ENCODE data around the gene NTM. TPM values are rescaled to one million over a fixed set of nuclear protein-coding genes. Genes with fewer than 3 reads are reported as not detected.

Gene NTM
- total and polyA plus RNA-seq, 7 donors: 0.07 to 1.1 (median 0.22) TPM; not detected in 2

DNA sequence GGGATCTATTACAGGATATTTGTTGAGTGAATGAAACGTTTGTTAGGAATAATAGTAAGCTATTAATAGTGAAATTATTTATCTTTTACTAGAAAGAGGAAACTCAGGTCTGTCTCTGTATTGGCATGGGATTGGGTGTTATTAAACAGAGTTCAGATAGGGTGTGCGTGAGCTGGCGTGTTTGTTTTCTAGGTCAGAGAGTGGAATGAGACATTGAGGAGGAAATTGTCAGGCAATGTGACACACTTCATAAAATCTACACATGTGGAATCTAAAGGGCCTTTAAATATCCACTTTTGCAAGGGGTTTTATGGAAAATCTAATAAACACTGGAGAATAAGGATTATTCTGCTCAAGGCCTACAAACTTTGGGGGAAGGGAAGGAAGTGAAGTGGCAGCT, 552.9 kb downstream of the NTM start:
- no peaks in the 10 kb centered on the region for H3K36me3 ChIP-seq (ENCODE audit: insufficient read depth in 1 of 2, low read depth in 1 of 2)
- no peaks in the 10 kb centered on the region for H3K4me1 ChIP-seq
- TF ChIP-seq, protein P1, sequence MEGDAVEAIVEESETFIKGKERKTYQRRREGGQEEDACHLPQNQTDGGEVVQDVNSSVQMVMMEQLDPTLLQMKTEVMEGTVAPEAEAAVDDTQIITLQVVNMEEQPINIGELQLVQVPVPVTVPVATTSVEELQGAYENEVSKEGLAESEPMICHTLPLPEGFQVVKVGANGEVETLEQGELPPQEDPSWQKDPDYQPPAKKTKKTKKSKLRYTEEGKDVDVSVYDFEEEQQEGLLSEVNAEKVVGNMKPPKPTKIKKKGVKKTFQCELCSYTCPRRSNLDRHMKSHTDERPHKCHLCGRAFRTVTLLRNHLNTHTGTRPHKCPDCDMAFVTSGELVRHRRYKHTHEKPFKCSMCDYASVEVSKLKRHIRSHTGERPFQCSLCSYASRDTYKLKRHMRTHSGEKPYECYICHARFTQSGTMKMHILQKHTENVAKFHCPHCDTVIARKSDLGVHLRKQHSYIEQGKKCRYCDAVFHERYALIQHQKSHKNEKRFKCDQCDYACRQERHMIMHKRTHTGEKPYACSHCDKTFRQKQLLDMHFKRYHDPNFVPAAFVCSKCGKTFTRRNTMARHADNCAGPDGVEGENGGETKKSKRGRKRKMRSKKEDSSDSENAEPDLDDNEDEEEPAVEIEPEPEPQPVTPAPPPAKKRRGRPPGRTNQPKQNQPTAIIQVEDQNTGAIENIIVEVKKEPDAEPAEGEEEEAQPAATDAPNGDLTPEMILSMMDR (IDR thresholded peaks at IDR 0.05): no peak
- no peaks in the 10 kb centered on the region for H3K9me3 ChIP-seq
- ATAC-seq (no peak), DNase-seq (no peak)
- intact Hi-C loops (cut with DNase I): no loop called here
- WGBS, 3 donors: 71 to 81% (median 71%) methylated on average over 3 of the region's 3 CpGs
- H3K4me3 ChIP-seq: no peak overlapping the region
- no peak overlapping the region for H3K27ac ChIP-seq
- H3K27me3 ChIP-seq (ENCODE audit: insufficient read depth in 3 of 3, low read length in 2 of 3): peaks cover 0 to 1% (median 0%) of the 10 kb centered on the region in 3 donors

- 30 to 46% (median 30%) methylated on average over 8 of the region's 8 CpGs for WGBS, 3 donors
- no peak for ATAC-seq
- intact Hi-C loops (cut with DNase I): no loop called here
Measured at GRCh38 chr11:131924001-131924400, 553.6 kb downstream of the NTM start.

DNA sequence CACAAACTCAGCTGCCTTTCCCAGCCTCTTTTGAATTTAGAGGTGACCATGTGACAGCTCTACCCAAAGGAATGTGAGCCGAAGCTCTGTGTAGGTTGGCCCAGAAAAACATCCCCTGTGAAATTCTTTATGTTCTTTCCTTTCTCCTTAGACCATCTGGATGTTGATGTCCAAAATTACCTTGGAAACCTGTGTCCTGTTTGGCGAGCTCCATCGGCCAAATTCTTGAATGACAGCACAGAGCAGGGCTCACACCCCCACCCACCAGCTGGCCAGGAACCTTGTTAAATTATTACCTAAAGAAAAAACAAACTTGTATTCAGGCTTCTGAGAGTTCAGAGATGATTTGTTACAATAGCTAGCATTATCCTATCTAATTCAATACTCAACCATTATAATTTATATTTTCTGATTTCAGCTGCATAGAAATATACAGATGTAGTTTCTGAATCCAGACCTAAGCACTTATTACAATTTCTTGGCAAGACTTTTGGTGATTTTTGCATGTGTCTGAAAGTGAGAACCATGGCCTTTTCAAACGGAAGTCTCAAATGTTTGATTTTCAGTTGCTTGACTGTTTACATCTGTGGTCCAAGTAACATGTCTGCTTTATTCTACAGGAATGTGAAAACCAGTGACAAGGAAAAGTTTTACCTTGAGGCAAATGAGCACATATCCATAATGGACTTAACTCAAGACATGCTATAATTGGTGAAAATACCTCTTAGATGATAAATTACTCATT, 554.2 kb downstream of the NTM start:
- Histone ChIP-seq H3K36me3 (ENCODE audit: insufficient read depth in 1 of 2, low read depth in 1 of 2) (no peaks in the 10 kb centered on the region), H3K4me1 (no peaks in the 10 kb centered on the region), H3K27ac (no peak overlapping the region), H3K27me3 (ENCODE audit: insufficient read depth in 3 of 3, low read length in 2 of 3) (peaks cover 0 to 1% (median 0%) of the 10 kb centered on the region in 3 donors), H3K4me3 (no peak overlapping the region), H3K9me3 (no peaks in the 10 kb centered on the region)
- TF ChIP-seq, protein P1 (IDR thresholded peaks at IDR 0.05): no peak
- no peak for DNase-seq
- intact Hi-C loops (cut with DNase I): no loop called here
- WGBS, 3 donors: 18 to 30% (median 22%) methylated on average over 4 of the region's 4 CpGs
- ATAC-seq: no peak

More at GRCh38 chr11:131924001-131924400, 553.6 kb downstream of the NTM start:
- Histone ChIP-seq H3K36me3 (ENCODE audit: insufficient read depth in 1 of 2, low read depth in 1 of 2) (no peaks in the 10 kb centered on the region), H3K4me1 (no peaks in the 10 kb centered on the region), H3K27me3 (ENCODE audit: insufficient read depth in 3 of 3, low read length in 2 of 3) (peaks cover 0 to 1% (median 0%) of the 10 kb centered on the region in 3 donors), H3K27ac (no peak overlapping the region), H3K4me3 (no peak overlapping the region), H3K9me3 (no peaks in the 10 kb centered on the region)
- TF ChIP-seq, protein P1 (IDR thresholded peaks at IDR 0.05): no peak
- no peak for DNase-seq

DNA sequence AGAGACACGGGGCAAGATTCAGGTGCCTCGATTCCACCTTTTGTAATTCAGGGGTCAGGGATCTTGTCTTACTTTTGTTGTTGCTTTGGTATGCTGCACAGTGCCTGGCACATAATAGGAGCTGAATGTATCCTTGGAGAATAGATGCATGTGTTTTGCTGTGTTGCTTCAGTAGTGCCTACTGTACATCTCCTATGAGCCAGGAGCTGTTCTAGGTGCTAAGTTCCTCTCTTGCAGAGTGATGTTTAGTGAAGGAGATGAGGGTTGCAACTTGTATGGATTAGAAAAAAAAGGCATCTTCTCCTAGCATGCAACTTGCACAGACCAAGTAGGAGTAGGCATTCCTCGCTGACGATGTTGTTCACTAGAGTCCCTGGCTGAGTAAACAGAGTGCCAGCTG, 555.4 kb downstream of the NTM start:
- ATAC-seq: no peak
- WGBS, 3 donors: 91 to 93% (median 91%) methylated on average over 4 of the region's 4 CpGs

More for the DNA sequence above, 555.4 kb downstream of the NTM start:
- Histone ChIP-seq H3K9me3 (no peaks in the 10 kb centered on the region), H3K27me3 (ENCODE audit: insufficient read depth in 3 of 3, low read length in 2 of 3) (peaks cover 0 to 1% (median 0%) of the 10 kb centered on the region in 3 donors), H3K4me1 (no peaks in the 10 kb centered on the region), H3K27ac (no peak overlapping the region), H3K4me3 (no peak overlapping the region), H3K36me3 (ENCODE audit: insufficient read depth in 1 of 2, low read depth in 1 of 2) (no peaks in the 10 kb centered on the region)
- TF ChIP-seq, protein P1 (IDR thresholded peaks at IDR 0.05): no peak
- DNase-seq: no peak
- intact Hi-C loops (cut with DNase I): no loop called here

Data from psoas muscle (tissue), 8 donors.